HepG2 (cell line): Measurements from ENCODE around the gene ANKRD22. TPM values are rescaled to one million over a fixed set of nuclear protein-coding genes. Genes with fewer than 3 reads are reported as not detected.

Source experiments
- ARID5B ChIP-seq: IDR thresholded peaks from 2 replicates; pipeline ENCODE4 v1.4.0; 2020; ENCODE audit warnings: mild to moderate bottlenecking, missing genetic modification reagents
- BCL6 ChIP-seq: IDR thresholded peaks from 2 replicates; pipeline ENCODE4 v1.6.1; 2016; ENCODE audit warnings: missing genetic modification reagents, missing compliant biosample characterization
- CBX5 ChIP-seq: sonication (generic); formaldehyde crosslinking; IDR thresholded peaks from 2 replicates; pipeline ENCODE4 v1.4.0; 2020; ENCODE audit warnings: missing genetic modification reagents, borderline replicate concordance
- CEBPG ChIP-seq: IDR thresholded peaks from 2 replicates; pipeline ENCODE4 v1.6.1; 2016
- ELF3 ChIP-seq: IDR thresholded peaks from 2 replicates; pipeline ENCODE4 v1.6.1; 2016; ENCODE audit warnings: missing genetic modification reagents, missing compliant biosample characterization
- EP300 ChIP-seq, 3 experiments: sonication (generic) in 1 of 3; formaldehyde crosslinking in 1 of 3; IDR thresholded peaks; 2 replicates each; pipeline versions ENCODE4 v1.5.1 to v1.6.1; 2011 to 2020; ENCODE audit warnings: low read depth in 2 of 3, low read length in 2 of 3, borderline replicate concordance in 1 of 3, improper control_type of control experiment in 1 of 3, mild to moderate bottlenecking in 1 of 3, missing genetic modification reagents in 1 of 3, moderate library complexity in 1 of 3
- FOXA3 ChIP-seq: IDR thresholded peaks from 2 replicates; pipeline ENCODE4 v1.6.1; 2016; ENCODE audit warnings: missing genetic modification reagents, missing compliant biosample characterization
- MLXIP ChIP-seq: sonication (generic); formaldehyde crosslinking; IDR thresholded peaks from 2 replicates; pipeline ENCODE4 v1.9.0; 2021; ENCODE audit warnings: missing genetic modification reagents, borderline replicate concordance
- PPARG ChIP-seq: conservative IDR thresholded peaks from 2 replicates; pipeline ENCODE4 v1.6.1; 2016; ENCODE audit warnings: missing biosample characterization, missing genetic modification reagents
- SALL1 ChIP-seq: sonication (generic); formaldehyde crosslinking; IDR thresholded peaks from 2 replicates; pipeline ENCODE4 v1.8.0; 2022; ENCODE audit warnings: mild to moderate bottlenecking, missing genetic modification reagents
- SIX4 ChIP-seq: sonication (generic); formaldehyde crosslinking; IDR thresholded peaks from 2 replicates; pipeline ENCODE4 v1.4.0; 2020; ENCODE audit warnings: missing genetic modification reagents
- SOX13 ChIP-seq, 3 experiments: fragments of 450-650 bp in 1 of 3; sonication (generic) in 1 of 3; formaldehyde crosslinking in 1 of 3; IDR thresholded peaks in 2 of 3; conservative IDR thresholded peaks in 1 of 3; 2 replicates each; pipeline versions ENCODE4 v1.5.0 to v1.6.1; 2016 to 2020; ENCODE audit warnings: antibody characterized with exemption in 1 of 3, mild to moderate bottlenecking in 1 of 3, missing compliant biosample characterization in 1 of 3, missing genetic modification reagents in 1 of 3, moderate library complexity in 1 of 3
- SOX5 ChIP-seq: IDR thresholded peaks from 2 replicates; pipeline ENCODE4 v1.6.1; 2016; ENCODE audit warnings: borderline replicate concordance
- SOX6 ChIP-seq, 2 experiments: fragments of 450-650 bp in 1 of 2; sonication (generic) in 1 of 2; formaldehyde crosslinking in 1 of 2; IDR thresholded peaks; 2 replicates each; pipeline versions ENCODE4 v1.4.0 to v1.6.1; 2017 to 2020; ENCODE audit warnings: antibody characterized with exemption in 1 of 2, mild to moderate bottlenecking in 1 of 2, missing genetic modification reagents in 1 of 2
- TFDP1 ChIP-seq: IDR thresholded peaks from 2 replicates; pipeline ENCODE4 v1.6.1; 2016; ENCODE audit warnings: missing compliant biosample characterization, missing genetic modification reagents, borderline replicate concordance
- polyA plus RNA-seq, 8 experiments: library from polyadenylated mRNA; depleted of rRNA in 3 of 8; stranded (reverse) in 7 of 8; unstranded in 1 of 8; fragments of >200 nt; fragmentation: Illumina TruSeq in 4 of 8; extraction: Trizol in 4 of 8; gene quantifications; 2 replicates each; pipeline versions ENCODE4 v1.2.1 to v1.2.3, GENCODE V29; 2011 to 2016; ENCODE audit warnings: low read depth in 4 of 8, missing spikeins in 1 of 8, mixed read lengths in 1 of 8; ENCODE audit not compliant: insufficient read depth in 1 of 8
- total RNA-seq, 5 experiments: library from RNA; depleted of rRNA; stranded (reverse); fragments of >200 nt; fragmentation: Illumina TruSeq; extraction: Trizol; gene quantifications; 2 replicates each; pipeline ENCODE4 v1.2.3, GENCODE V29; 2016; ENCODE audit warnings: low read depth in 1 of 5

ANKRD22 gene
- total and polyA plus RNA-seq, 2 of the 13 experiments (the other 11 are each of a cell fraction or from before 2014, with no cell fraction given): not detected

DNA sequence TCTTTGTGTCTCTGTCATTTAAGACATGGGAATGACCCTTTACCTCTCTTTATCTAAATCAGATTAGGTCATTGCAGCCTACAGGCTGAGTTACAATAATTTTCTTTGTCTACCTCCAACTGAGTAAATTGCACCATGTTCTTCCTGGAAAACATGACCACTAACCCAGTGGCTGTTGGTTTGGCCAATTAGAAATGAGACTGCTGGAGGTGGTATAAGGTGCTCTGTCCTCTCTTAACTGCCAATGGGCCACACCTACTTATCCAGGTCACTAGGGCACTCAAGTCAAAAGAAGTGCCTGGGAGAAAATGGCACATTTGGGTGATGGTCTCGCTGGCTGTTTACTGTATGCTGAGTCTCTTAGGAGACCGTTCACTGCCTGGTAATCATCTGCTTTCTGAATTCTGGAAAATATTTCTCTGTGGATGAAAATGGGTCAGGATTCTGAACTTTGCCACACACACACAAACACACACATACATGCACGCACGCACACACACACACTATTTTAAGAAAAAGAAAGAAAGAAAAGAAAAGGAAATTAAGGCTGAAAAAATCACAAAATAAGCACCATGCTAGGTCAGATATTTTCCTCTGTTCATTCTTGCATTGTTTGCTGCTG is 44.8 kb upstream of the ANKRD22 start (continued):
- no peak for TF ChIP-seq MLXIP (CRISPR knock-in tag)
- TF ChIP-seq CBX5 (CRISPR knock-in tag): no peak
- TF ChIP-seq SOX13 (IDR thresholded peaks at IDR 0.05): no peak
- peak in 1 of 2 experiments; percentile 78; a peak in 1 of 4 replicates for TF ChIP-seq SOX13 (CRISPR knock-in tag; conservative IDR thresholded peaks at IDR 0.05 in 1 of 2, IDR thresholded peaks at IDR 0.05 in 1 of 2)
- TF ChIP-seq TFDP1 (CRISPR knock-in tag): no peak
- peak; percentile 28; the same call in 1 of the 2 replicates for TF ChIP-seq SOX5
- TF ChIP-seq SOX6 (IDR thresholded peaks at IDR 0.05): no peak
- TF ChIP-seq SOX6 (CRISPR knock-in tag; IDR thresholded peaks at IDR 0.05): peak; percentile 44; the same call in 1 of the 2 replicates
- TF ChIP-seq FOXA3 (CRISPR knock-in tag): 0 out of 2 replicates have a peak, but pooled peaks have one; percentile 13
- TF ChIP-seq SALL1 (CRISPR knock-in tag): no peak
- 0 out of 4 replicates have a peak, but pooled peaks of 1 of the 2 experiments have one; percentile 21 for TF ChIP-seq EP300 (IDR thresholded peaks at IDR 0.05; ENCODE audit: low read depth in 2 of 2, low read length in 2 of 2)
- TF ChIP-seq EP300 (CRISPR knock-in tag; IDR thresholded peaks at IDR 0.05; ENCODE audit: borderline replicate concordance): no peak
- TF ChIP-seq CEBPG (CRISPR knock-in tag): peak; percentile 22; the same call in 1 of the 2 replicates
- peak; percentile 51; the same call in 1 of the 2 replicates for TF ChIP-seq ELF3
- TF ChIP-seq BCL6: peak; percentile 85
- peak; percentile 73; the same call in 1 of the 2 replicates for TF ChIP-seq PPARG (CRISPR knock-in tag)
- 0 out of 2 replicates have a peak, but pooled peaks have one; percentile 27 for TF ChIP-seq ARID5B
- 0 out of 2 replicates have a peak, but pooled peaks have one; percentile 24 for TF ChIP-seq SIX4 (CRISPR knock-in tag)
